Epithelial cell of prostate (primary cell): ENCODE measurements around the gene C11orf91.
A peak's percentile ranks its signal among the peaks of the same experiment; 100 is the strongest.
"Not testable (repeated sequence)": the region's sequence is repeated elsewhere in the genome, so short reads cannot be mapped to it uniquely, and the experiment has no call there.

ENCODE experiments used
- DNase-seq: peaks from one replicate; pipeline ENCODE4 v3.0.0-alpha.2; 2011; ENCODE audit warnings: low read depth, low spot score
- H3K27ac ChIP-seq: fragments of 450-650 bp; 2 replicates; pipeline ENCODE4 v1.5.1; 2017; ENCODE audit warnings: mild to moderate bottlenecking

C11orf91 gene

DNA sequence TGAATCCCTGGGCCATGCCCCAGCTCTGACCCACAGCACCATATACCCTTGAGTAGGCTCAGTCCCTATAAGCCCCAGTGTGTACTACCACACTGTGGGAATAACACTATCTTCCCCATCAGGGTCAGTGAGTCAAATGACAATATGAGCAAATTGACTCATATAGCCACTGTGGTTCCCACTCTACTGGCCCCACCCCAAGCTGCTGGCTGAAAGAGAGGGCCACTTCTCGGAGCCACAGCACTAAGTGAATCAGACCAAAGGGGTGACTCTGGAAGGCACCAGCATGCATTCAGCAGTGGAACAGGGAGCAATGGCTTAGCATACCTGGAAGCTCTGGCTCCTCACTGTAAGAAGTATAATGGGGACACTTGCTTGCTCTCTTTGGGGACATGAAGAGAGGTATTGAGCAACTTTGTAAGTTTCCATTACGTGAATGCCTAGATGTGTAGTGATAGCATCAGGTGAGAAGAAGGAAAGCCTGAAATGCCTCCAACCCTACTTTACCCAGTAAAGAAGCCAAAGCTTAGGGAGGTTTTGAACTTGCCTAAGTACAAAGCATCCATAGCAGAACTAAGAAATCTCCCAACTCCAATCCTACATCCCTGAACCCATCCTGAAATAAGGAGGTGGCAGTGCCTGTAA is 22.1 kb upstream of the C11orf91 start:
- H3K27ac ChIP-seq: peak overlapping the region; percentile 81
- DNase-seq: no peak

GRCh38 chr11:33721984-33722383 is 21.4 kb upstream of the C11orf91 start:
- DNase-seq: no peak
- H3K27ac ChIP-seq: peak overlapping the region; percentile 81

- H3K27ac ChIP-seq: peak overlapping the region; percentile 81
- DNase-seq: no peak
Observed at GRCh38 chr11:33721426-33721825, 20.8 kb upstream of the C11orf91 start.

DNA sequence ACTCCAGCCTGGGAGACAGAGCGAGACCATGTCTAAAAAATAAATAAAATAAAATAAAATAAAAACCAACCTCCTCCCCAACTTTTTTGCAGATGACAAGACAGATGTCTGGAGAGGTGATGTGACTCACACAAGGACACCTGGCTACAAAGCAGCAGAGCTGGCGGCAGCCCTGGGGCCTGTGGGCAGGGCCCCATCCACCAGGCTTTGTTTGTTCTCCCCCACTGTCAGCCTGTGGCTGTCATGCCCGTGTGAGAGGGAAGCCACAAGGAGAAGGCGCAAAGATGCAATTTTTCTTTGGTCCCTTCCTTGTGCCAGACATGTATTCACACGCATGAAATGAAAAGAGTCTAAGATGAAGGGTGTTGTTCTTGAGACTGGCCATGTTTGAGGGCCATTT is 19.0 kb upstream of the C11orf91 start:
- no peak for DNase-seq
- H3K27ac ChIP-seq: peak overlapping the region; percentile 81

GRCh38 chr11:33718440-33718839 is 17.8 kb upstream of the C11orf91 start:
- DNase-seq: no peak
- H3K27ac ChIP-seq: peak overlapping the region; percentile 81

DNA sequence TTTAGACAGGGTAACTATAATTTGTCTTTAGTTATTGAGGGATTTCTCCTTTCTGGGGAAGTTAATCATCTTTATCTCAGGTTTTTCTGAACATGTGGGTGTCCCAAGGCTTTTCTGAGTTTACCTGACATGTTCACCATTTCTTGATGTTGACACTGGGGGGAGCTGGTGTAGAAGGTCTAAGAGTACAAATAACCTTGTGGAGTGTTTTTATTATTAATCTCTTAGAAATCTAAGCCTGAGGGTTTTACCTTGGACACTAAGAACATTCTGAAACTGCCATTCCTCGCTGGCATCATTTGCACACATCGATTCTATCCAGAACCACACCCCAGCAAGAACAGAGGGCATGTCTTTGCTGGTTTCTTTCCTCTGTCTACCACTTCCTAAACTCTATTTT is 15.6 kb upstream of the C11orf91 start:
- DNase-seq: no peak
- peak overlapping the region; percentile 81 for H3K27ac ChIP-seq

- DNase-seq: no peak
- peak overlapping the region; percentile 81 for H3K27ac ChIP-seq
Observed at GRCh38 chr11:33713856-33714398, 13.3 kb upstream of the C11orf91 start.

DNA sequence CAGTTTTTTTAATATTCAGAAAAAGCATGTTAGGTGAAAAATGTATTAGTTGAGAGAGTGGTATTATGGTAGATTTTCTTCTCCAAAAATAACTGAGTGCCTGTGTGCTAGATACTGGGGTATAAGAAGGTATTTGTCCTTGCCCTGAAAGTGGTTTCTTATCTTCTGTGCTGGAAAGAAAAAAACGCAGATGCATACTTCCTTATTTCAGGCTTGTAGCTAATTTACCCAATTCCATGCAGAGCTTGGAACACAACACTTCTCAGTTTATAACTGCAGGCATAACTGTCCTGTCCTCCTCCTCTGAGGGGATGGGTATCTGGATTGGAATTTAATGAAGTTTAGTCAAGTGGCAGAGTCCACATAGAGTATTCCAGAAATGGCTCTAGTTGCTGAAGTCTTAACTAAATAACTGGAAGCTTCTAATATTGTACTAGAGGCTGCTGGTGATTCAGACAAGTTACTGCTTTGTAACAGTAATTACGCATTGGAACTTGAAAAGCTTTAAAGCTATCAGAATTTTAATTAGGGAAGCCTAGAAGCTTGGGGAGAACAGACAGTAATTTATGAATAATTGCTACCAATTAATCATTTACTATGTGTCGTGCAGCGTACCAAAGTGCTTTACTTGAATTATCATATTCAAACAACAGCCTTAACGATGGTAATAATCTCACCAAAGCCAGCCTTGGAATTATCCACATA is 12.7 kb upstream of the C11orf91 start:
- DNase-seq: no peak
- H3K27ac ChIP-seq: peak overlapping the region; percentile 81

DNA sequence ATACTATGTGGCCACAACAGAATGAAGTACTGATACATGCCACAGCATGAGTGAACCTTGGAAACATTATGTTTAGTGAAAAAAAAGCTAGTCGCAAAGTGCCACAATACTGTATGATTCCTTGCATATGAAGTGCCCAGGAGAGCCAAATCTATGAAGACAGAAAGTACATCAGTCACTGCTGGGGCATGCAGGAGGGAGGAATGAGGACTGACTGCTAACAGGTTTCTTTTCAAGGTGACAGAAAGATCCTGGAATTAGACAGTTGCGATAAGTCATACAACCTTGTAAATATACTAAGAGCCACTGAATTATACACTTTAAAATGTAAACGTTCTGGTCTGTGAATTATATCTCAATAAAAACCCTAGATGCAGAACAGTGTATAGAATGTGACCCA is 11.8 kb upstream of the C11orf91 start:
- peak overlapping the region; percentile 81 for H3K27ac ChIP-seq

DNA sequence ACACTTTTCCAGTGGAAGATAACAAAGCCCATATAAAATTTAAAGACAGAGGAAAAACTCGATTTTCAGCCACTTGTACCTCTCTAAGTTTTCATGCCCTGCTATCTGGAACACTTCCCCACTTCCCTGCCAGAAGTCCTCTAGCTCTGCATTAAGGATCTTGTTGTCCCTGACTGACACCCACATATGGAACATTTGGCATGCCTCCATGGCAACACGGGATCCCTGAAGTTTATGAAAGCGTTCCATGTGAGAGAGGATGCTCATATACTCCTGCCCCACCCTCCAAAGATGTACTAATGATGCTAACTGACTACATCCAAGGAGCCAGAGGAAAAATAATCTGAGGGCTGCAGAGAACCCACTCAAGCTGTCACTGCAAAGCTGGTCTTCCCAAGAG is 8.8 kb upstream of the C11orf91 start:
- H3K27ac ChIP-seq: peak overlapping the region; percentile 100
- DNase-seq: no peak

More for the DNA sequence above, 11.8 kb upstream of the C11orf91 start:
- no peak for DNase-seq

- DNase-seq: no peak
Observed at GRCh38 chr11:33708985-33709384, 8.4 kb upstream of the C11orf91 start.

GRCh38 chr11:33707831-33708230 is 7.2 kb upstream of the C11orf91 start:
- H3K27ac ChIP-seq: peak overlapping the region; percentile 100
- not testable (repeated sequence) for DNase-seq

More at GRCh38 chr11:33708985-33709384, 8.4 kb upstream of the C11orf91 start:
- peak overlapping the region; percentile 100 for H3K27ac ChIP-seq

DNA sequence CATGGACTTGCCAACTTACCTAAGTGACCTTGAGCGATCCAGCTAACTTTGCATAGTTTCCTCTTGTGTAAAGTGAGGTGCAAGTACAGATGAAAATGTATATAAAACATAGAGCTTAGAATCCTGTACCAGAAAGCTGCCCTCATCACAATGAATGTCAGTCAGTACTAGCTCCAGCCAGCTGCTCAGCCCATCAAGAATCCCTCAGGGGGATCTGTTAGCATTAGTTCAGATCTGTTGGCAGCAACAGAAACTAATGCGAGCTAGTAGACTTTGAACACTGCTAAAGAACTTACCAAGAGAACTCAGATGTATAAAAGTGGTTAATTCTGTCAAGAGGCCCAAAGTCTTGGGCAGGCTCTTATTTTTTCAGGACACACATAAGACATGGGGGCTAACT is 6.3 kb upstream of the C11orf91 start:
- no peak for DNase-seq
- peak overlapping the region; percentile 100 for H3K27ac ChIP-seq

DNA sequence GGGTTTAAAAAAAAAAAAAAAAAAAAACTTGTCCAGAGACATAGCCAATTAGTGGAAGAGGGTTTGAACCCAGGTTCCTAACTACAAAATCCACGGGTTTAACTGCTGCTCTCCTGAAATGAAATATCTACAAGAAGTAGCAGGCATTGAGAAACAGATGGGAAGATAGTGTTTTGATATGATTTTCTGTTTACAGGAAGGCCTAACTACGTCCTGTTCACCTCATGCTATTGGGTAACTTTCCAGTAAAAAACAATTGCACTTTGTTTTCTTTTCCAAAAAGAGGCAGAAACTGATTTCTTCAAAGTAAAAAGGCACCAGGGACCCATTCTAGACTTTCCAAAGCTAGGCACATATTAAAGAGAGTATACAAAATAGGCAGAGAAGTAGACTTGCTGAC is 5.9 kb upstream of the C11orf91 start:
- no peak for DNase-seq
- peak overlapping the region; percentile 100 for H3K27ac ChIP-seq

DNA sequence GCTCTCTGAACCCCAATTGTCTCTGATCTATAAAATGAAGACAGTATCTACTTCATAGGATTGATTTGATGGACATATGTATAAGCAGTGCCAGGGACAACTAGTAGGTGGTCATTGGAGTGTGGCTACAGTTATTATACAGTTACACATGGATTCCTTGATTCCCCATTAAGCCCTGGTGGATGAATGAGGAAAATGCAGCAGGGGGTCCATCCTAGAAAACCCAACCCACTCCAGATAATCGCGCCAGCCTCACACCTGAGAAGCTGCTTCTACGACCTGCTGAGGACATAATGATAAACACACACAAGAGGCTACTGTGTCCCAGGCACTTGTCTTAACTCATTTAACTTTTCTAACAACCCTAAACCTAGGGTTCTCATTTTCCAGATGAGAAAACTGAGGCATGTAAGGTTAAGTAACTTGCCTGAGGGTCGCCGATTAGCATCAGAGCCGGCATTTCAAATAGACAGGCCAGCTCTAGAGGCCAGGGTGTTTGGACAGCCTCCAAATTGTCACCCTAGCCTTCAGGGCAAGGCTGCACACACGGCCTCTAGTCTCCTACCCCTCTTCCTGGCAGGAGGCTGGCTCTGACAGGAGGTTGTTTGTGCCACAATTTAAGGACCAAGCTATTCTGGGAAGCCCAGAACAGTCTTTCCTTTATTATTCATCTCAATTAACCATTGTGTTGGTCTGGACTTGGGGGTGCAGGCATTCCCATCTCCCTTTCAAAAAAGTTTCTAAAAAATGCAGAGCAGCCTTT is 3.8 kb upstream of the C11orf91 start:
- H3K27ac ChIP-seq: peak overlapping the region; percentile 100
- DNase-seq: no peak

GRCh38 chr11:33703788-33704187 is 3.2 kb upstream of the C11orf91 start:
- H3K27ac ChIP-seq: peak overlapping the region; percentile 100
- DNase-seq: no peak

DNA sequence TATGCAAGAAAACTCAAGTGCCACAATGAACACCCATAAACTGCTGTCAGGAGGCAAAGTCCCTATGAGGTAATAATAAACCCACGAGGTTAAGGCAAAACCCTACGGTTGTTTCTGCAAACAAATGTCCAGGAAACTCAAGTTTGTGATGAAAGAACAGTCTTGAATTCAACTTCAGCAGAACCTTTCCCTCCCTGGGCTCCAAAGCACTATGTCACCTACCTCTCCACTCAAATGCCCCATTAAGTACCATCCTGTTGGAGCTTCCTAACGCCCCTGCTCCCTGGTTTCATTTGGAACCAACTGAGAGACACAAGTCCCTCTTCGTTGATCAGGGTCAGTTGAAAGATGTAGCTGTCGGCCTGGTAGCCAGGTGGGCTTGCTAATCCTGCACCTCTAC is 2.6 kb upstream of the C11orf91 start:
- peak overlapping the region; percentile 100 for H3K27ac ChIP-seq
- DNase-seq: no peak

DNA sequence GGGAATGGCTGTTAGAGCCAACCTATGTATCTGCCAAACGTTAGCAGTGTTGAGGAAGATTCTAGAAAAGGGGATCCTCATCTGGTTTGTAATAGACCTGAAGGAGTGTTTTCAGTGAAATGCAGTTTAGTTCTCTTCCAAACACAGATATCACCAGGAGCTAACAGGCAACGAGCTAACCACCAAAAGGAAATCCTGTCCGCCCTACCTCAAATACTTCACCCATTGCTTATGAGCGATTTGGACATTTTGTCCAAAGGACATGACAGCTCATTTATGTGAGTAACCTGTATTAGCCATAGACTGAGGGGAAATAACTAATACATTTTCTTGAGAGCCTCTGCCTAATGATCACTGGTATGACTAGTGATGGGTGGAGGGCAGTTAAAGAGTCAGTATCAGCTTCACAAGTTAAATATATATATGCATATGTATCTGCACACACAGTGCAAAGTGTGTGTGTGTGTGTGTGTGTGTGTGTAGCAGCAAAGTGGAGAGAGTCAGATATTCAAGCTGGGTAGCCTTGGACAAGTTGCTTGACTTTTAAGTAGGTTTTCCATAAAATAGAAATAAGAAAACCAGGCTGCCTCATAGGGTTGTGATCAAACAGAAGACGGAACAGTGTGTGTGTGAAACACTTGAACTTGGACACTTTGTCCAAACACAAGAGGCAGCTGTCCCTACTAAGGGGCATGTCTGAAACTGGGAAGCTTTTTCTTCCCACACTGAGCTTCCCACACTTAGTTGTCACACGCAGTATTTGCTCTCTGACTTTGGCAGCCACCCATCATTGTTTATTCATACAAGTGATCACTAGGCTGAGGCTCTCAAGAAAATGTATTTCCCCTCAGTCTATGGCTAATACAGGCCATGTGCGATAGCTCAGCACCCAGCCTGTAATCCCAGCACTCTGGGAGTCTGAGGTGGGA is 940 bp upstream of the C11orf91 start:
- H3K27ac ChIP-seq: peak overlapping the region; percentile 100
- DNase-seq: peak; percentile 78

DNA sequence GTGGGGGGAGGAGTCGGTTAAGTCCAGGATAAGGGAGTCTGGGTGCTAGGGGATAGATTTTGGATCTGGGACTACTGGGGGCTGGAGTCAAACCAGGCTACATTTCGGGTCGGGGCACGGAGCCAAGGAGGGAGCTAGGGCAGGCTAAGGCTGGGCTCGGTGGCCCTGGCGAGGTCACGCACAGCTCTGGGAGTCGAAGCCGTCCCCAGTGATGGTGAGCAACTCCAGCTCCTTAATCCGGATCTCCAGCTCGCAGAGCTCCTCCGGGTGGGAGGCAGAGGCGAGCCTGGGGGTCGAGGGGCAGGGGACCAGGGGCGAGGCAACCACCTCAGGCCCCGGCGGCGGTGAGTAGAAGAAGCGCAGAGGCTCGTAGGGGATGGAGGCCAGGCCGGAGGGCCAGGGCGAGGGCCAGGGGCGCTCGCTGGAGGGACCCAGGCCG is 544 bp downstream of the C11orf91 start:
- no peak for DNase-seq
- peak overlapping the region; percentile 100 for H3K27ac ChIP-seq
